Measurements from ENCODE around the gene ANOS1. TPM values are rescaled to one million over a fixed set of nuclear protein-coding genes. Genes with fewer than 3 reads are reported as not detected.

ANOS1 gene
- total and polyA plus RNA-seq, 4 donors = 6.0 to 44.2 (median 22.2) TPM

DNA sequence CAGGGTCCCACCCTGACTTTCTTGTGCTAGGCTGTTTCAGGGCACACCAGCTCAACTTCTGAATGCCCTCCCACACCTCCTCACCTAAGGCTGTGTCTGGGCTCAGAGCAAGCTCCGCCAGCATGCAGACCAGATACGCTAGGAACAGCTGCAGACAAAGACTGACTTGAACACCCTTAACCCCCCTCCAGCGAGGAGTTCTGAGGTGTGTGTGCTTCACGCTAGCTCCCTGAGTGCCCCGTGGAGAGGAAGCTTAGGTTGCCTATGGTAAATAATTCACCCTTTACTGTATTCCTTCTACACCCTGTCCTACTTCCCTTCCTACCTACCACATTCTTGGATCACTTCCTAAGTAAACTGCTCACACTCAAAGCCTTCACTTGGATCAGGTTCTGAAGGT, 152.3 kb downstream of the ANOS1 start:
- Histone ChIP-seq H3K27ac (ENCODE audit: low read depth in 1 of 2, low read length in 1 of 2) (peak overlapping the region in 1 of 2 donors; percentile 4), H3K4me3 (no peak overlapping the region), H3K36me3 (ENCODE audit: control insufficient read depth in 4 of 4, insufficient read depth in 4 of 4, low read length in 4 of 4) (no peaks in the 10 kb centered on the region), H3K9ac (ENCODE audit: insufficient read depth in 1 of 2, low read length in 2 of 2) (no peak overlapping the region), H3K27me3 (ENCODE audit: control insufficient read depth in 3 of 3, insufficient read depth in 3 of 3, low read length in 2 of 3) (peaks cover 0 to 28% (median 5%) of the 10 kb centered on the region in 3 donors), H3K9me3 (ENCODE audit: control insufficient read depth in 4 of 4, insufficient read depth in 3 of 4, low read length in 3 of 4) (no peaks in the 10 kb centered on the region), H3K4me1 (ENCODE audit: control insufficient read depth in 5 of 5, insufficient read depth in 5 of 5, low read length in 5 of 5) (no peaks in the 10 kb centered on the region)
- TF ChIP-seq, protein P1, sequence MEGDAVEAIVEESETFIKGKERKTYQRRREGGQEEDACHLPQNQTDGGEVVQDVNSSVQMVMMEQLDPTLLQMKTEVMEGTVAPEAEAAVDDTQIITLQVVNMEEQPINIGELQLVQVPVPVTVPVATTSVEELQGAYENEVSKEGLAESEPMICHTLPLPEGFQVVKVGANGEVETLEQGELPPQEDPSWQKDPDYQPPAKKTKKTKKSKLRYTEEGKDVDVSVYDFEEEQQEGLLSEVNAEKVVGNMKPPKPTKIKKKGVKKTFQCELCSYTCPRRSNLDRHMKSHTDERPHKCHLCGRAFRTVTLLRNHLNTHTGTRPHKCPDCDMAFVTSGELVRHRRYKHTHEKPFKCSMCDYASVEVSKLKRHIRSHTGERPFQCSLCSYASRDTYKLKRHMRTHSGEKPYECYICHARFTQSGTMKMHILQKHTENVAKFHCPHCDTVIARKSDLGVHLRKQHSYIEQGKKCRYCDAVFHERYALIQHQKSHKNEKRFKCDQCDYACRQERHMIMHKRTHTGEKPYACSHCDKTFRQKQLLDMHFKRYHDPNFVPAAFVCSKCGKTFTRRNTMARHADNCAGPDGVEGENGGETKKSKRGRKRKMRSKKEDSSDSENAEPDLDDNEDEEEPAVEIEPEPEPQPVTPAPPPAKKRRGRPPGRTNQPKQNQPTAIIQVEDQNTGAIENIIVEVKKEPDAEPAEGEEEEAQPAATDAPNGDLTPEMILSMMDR (IDR thresholded peaks at IDR 0.05; ENCODE audit: control extremely low read depth, extremely low read depth) = no peak
- WGBS, 2 donors = 52 to 79% methylated on average over 5 of the region's 5 CpGs
- peak in 2 of 3 donors; percentile 15 to 16 for DNase-seq
- ATAC-seq (ENCODE audit: insufficient read depth, low FRiP score) = peak; percentile 33

DNA sequence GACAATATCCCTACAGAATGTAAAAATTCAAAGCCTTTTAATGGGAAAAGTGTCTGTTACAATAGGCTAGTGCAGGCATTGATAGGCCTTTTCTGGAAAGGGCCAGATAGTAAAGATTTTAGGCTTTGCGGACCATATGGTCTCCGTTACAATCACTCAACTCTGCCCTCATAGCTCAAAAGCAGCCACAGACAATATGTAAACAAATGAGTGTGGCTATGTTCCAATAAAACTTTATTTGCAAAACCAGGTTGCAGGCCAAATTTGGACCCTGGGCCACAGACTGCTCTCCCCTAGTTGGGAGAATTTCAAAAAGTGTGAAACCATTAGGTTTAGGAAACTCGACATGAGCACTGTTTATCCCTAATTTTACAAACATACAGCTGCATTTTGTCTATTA, 155.1 kb downstream of the ANOS1 start:
- Histone ChIP-seq H3K9ac (ENCODE audit: insufficient read depth in 1 of 2, low read length in 2 of 2) (no peak overlapping the region), H3K27me3 (ENCODE audit: control insufficient read depth in 3 of 3, insufficient read depth in 3 of 3, low read length in 2 of 3) (peaks cover 0 to 23% (median 0%) of the 10 kb centered on the region in 3 donors), H3K4me1 (ENCODE audit: control insufficient read depth in 5 of 5, insufficient read depth in 5 of 5, low read length in 5 of 5) (no peaks in the 10 kb centered on the region), H3K27ac (ENCODE audit: low read depth in 1 of 2, low read length in 1 of 2) (no peak overlapping the region), H3K4me3 (no peak overlapping the region), H3K36me3 (ENCODE audit: control insufficient read depth in 4 of 4, insufficient read depth in 4 of 4, low read length in 4 of 4) (no peaks in the 10 kb centered on the region), H3K9me3 (ENCODE audit: control insufficient read depth in 4 of 4, insufficient read depth in 3 of 4, low read length in 3 of 4) (peaks cover 0 to 1% (median 0%) of the 10 kb centered on the region in 4 donors)
- DNase-seq (peak in 2 of 3 donors; percentile 53 to 70), ATAC-seq (ENCODE audit: insufficient read depth, low FRiP score) (no peak)
- 79 to 85% methylated on average over 3 of the region's 3 CpGs for WGBS, 2 donors
- TF ChIP-seq, protein P1 (IDR thresholded peaks at IDR 0.05; ENCODE audit: control extremely low read depth, extremely low read depth) = no peak

DNA sequence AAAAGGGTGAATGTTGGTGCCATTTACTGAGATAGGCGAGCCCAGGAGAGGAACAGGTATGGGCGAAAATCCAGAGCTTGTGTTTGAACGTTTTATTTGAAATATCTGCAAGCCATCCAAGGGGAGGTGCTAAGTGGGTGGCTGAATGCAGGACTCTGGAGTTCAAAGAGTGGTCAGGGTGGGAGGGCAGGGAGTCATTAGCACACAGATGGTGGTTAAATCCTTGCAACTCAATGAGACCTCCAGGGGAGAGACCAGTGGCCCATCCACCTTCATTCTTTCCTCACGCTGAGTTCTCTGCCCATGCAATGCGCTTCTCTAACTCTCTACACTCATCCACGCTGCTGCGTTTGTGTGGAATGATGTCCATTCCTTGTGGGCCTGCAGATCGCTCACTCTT, 166.2 kb downstream of the ANOS1 start:
- peaks cover 0 to 4% (median 0%) of the 10 kb centered on the region in 4 donors for H3K36me3 ChIP-seq (ENCODE audit: control insufficient read depth in 4 of 4, insufficient read depth in 4 of 4, low read length in 4 of 4)
- H3K27me3 ChIP-seq (ENCODE audit: control insufficient read depth in 3 of 3, insufficient read depth in 3 of 3, low read length in 2 of 3) = peaks cover 0 to 19% (median 5%) of the 10 kb centered on the region in 3 donors
- no peaks in the 10 kb centered on the region for H3K4me1 ChIP-seq (ENCODE audit: control insufficient read depth in 5 of 5, insufficient read depth in 5 of 5, low read length in 5 of 5)
- no peak for DNase-seq
- H3K27ac ChIP-seq (ENCODE audit: low read depth in 1 of 2, low read length in 1 of 2) = no peak overlapping the region
- no peak overlapping the region for H3K4me3 ChIP-seq
- no peak overlapping the region for H3K9ac ChIP-seq (ENCODE audit: insufficient read depth in 1 of 2, low read length in 2 of 2)
- peaks cover 0 to 3% (median 0%) of the 10 kb centered on the region in 4 donors for H3K9me3 ChIP-seq (ENCODE audit: control insufficient read depth in 4 of 4, insufficient read depth in 3 of 4, low read length in 3 of 4)
- TF ChIP-seq, protein P1 (IDR thresholded peaks at IDR 0.05; ENCODE audit: control extremely low read depth, extremely low read depth) = no peak
- no peak for ATAC-seq (ENCODE audit: insufficient read depth, low FRiP score)
- WGBS, 2 donors = 67 to 82% methylated on average over 8 of the region's 8 CpGs

DNA sequence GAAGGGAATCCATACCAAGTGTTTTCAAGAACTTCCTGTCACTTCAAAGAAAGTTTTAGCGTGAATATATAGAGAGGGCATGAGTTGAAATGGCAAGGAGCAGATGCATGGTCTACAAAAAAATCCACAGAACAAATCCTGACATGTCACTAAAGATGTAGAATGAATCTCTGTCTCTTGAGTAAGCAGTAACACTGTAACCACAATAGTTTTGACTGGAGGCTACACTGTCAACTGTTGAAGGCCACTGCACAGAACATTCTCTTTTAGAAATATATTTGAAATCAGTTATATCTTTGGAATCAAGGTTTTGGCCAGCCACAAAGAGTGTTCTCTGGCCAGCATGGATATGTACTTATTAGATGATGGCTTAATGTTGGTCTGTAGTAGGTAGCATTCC, 183.5 kb downstream of the ANOS1 start:
- Histone ChIP-seq H3K9me3 (ENCODE audit: control insufficient read depth in 4 of 4, insufficient read depth in 3 of 4, low read length in 3 of 4) (no peaks in the 10 kb centered on the region), H3K27me3 (ENCODE audit: control insufficient read depth in 3 of 3, insufficient read depth in 3 of 3, low read length in 2 of 3) (peaks cover 0 to 22% (median 3%) of the 10 kb centered on the region in 3 donors), H3K4me3 (no peak overlapping the region), H3K36me3 (ENCODE audit: control insufficient read depth in 4 of 4, insufficient read depth in 4 of 4, low read length in 4 of 4) (no peaks in the 10 kb centered on the region), H3K4me1 (ENCODE audit: control insufficient read depth in 5 of 5, insufficient read depth in 5 of 5, low read length in 5 of 5) (no peaks in the 10 kb centered on the region), H3K9ac (ENCODE audit: insufficient read depth in 1 of 2, low read length in 2 of 2) (no peak overlapping the region), H3K27ac (ENCODE audit: low read depth in 1 of 2, low read length in 1 of 2) (no peak overlapping the region)
- no peak for DNase-seq
- ATAC-seq (ENCODE audit: insufficient read depth, low FRiP score) = no peak
- TF ChIP-seq, protein P1 (IDR thresholded peaks at IDR 0.05; ENCODE audit: control extremely low read depth, extremely low read depth) = no peak
- WGBS, 2 donors = 81 to 90% methylated on average over 1 of the region's 1 CpG

Measured in lung (tissue), 12 donors.